K562 (cell line): ENCODE measurements around the gene TTC28. TPM values are rescaled to one million over a fixed set of nuclear protein-coding genes. Genes with fewer than 3 reads are reported as not detected.

Source experiments
- ATAC-seq: fragments of 200-7000 bp; cut with Tn5 transposase; 3 replicates; pipeline ENCODE4 v1.9.1; 2020; ENCODE audit warnings: moderate library complexity
- BruUV-seq: library from RNA; stranded (reverse); fragments of 400-500 nt; replicated peaks from 2 replicates; lab custom pipeline; 2021; lab: Mats Ljungman, UMichigan
- CTCF ChIA-PET: fragments of 300-600 bp; formaldehyde crosslinking; extraction: SDS; loops from one replicate; lab custom pipeline; 2021; ENCODE audit warnings: low intra/inter-chr PET ratio; lab: Yijun Ruan, JAX
- POLR2A ChIA-PET: fragments of 300-600, 350-650 bp; sonication (Branson Sonifier 250); formaldehyde crosslinking; extraction: SDS; loops from one replicate; lab custom pipeline; 2021; ENCODE audit warnings: antibody characterized with exemption, inconsistent platforms; lab: Yijun Ruan, JAX
- DNase-seq, 4 experiments: peaks; one replicate each; pipeline versions ENCODE4 v3.0.0 to v3.0.0-alpha.2; 2011 to 2018; ENCODE audit warnings: low spot score in 3 of 4, mixed read lengths in 3 of 4; ENCODE audit errors: extremely low read depth in 1 of 4
- FAIRE-seq: peaks from 2 replicates; lab custom pipeline; 2011; peaks lifted over from hg19 to GRCh38; lab: Jason Lieb, UNC
- H2AFZ ChIP-seq: 2 replicates; pipeline ENCODE4 v1.6.0; 2011; ENCODE audit warnings: low read depth, low read length, control low read depth, inconsistent platforms
- H3K27ac ChIP-seq: fragments of 200-600 bp; 3 replicates; pipeline ENCODE4 v1.8.0; 2011; ENCODE audit warnings: low read depth, mild to moderate bottlenecking, control low read depth, inconsistent platforms, low read length, moderate library complexity, mixed read lengths; ENCODE audit errors: extremely low read depth
- H3K27me3 ChIP-seq, 2 experiments: fragments of 300-600 bp in 1 of 2; 2 replicates in 1 of 2; 3 replicates in 1 of 2; pipeline versions ENCODE4 v1.6.0 to v1.8.0; 2011; ENCODE audit warnings: inconsistent platforms in 2 of 2, low read length in 2 of 2, mild to moderate bottlenecking in 1 of 2, mixed read lengths in 1 of 2, moderate library complexity in 1 of 2; ENCODE audit not compliant: control insufficient read depth in 2 of 2, insufficient read depth in 2 of 2
- H3K36me3 ChIP-seq: fragments of 300-600 bp; 3 replicates; pipeline ENCODE4 v1.8.0; 2011; ENCODE audit warnings: mild to moderate bottlenecking, low read length, inconsistent platforms; ENCODE audit not compliant: control insufficient read depth, insufficient read depth
- H3K4me1 ChIP-seq, 2 experiments: fragments of 200-600 bp in 1 of 2; replicated peaks in 1 of 2; 2 replicates in 1 of 2; 3 replicates in 1 of 2; pipeline versions ENCODE4 v1.5.1 to v1.8.0; 2011; ENCODE audit warnings: inconsistent platforms in 2 of 2, low read length in 2 of 2, mild to moderate bottlenecking in 1 of 2, mixed read lengths in 1 of 2, moderate library complexity in 1 of 2; ENCODE audit not compliant: control insufficient read depth in 2 of 2, insufficient read depth in 2 of 2
- H3K4me2 ChIP-seq: 2 replicates; pipeline ENCODE4 v1.6.1; 2011; ENCODE audit warnings: low read length, control low read depth, inconsistent platforms, mixed read lengths; ENCODE audit not compliant: insufficient read depth
- H3K4me3 ChIP-seq: fragments of 200-600 bp; sonication (generic), shearing (Covaris generic); 2 replicates; pipeline ENCODE4 v1.5.1; 2016; ENCODE audit warnings: control low read depth, inconsistent platforms
- H3K79me2 ChIP-seq: fragments of 200-600 bp; 3 replicates; pipeline ENCODE4 v1.8.0; 2011; ENCODE audit warnings: low read length, inconsistent platforms; ENCODE audit not compliant: control insufficient read depth, insufficient read depth
- H3K9ac ChIP-seq, 2 experiments: 2 replicates each; pipeline versions ENCODE4 v1.6.0 to v1.6.1; 2011; ENCODE audit warnings: low read depth in 2 of 2, low read length in 2 of 2, control low read depth in 1 of 2, inconsistent platforms in 1 of 2, mild to moderate bottlenecking in 1 of 2, mixed read lengths in 1 of 2; ENCODE audit not compliant: insufficient read depth in 1 of 2
- H3K9me1 ChIP-seq: one replicate; pipeline ENCODE4 v1.6.0; 2011; ENCODE audit warnings: inconsistent platforms, mild to moderate bottlenecking, low read length, moderate library complexity; ENCODE audit not compliant: control insufficient read depth, insufficient read depth
- H3K9me3 ChIP-seq: replicated peaks from 2 replicates; pipeline ENCODE4 v1.5.1; 2011; ENCODE audit warnings: low read depth, low read length, inconsistent platforms; ENCODE audit not compliant: control insufficient read depth, insufficient read depth
- H4K20me1 ChIP-seq: replicated peaks from 2 replicates; pipeline ENCODE4 v1.6.1; 2011; ENCODE audit warnings: low read length, inconsistent platforms, mixed read lengths; ENCODE audit not compliant: control insufficient read depth, insufficient read depth
- ARID1B ChIP-seq: fragments of 450-650 bp; IDR thresholded peaks from 2 replicates; pipeline ENCODE4 v1.6.1; 2016; ENCODE audit warnings: antibody characterized with exemption, mild to moderate bottlenecking, inconsistent platforms
- ARNT ChIP-seq, 2 experiments: fragments of 450-650 bp; IDR thresholded peaks; 2 replicates each; pipeline ENCODE4 v1.6.1; 2016; ENCODE audit warnings: mild to moderate bottlenecking in 1 of 2
- CBFA2T2 ChIP-seq: fragments of 450-650 bp; conservative IDR thresholded peaks from 2 replicates; pipeline ENCODE4 v1.6.1; 2017; ENCODE audit warnings: mild to moderate bottlenecking
- CBFA2T3 ChIP-seq: fragments of 450-650 bp; IDR thresholded peaks from 2 replicates; pipeline ENCODE4 v1.6.1; 2017
- CREM ChIP-seq: IDR thresholded peaks from 2 replicates; pipeline ENCODE4 v1.6.1; 2014; ENCODE audit warnings: antibody characterized with exemption, low read depth
- DPF2 ChIP-seq: fragments of 450-650 bp; IDR thresholded peaks from 2 replicates; pipeline ENCODE4 v1.6.1; 2016
- NCOR1 ChIP-seq: fragments of 450-650 bp; IDR thresholded peaks from 2 replicates; pipeline ENCODE4 v1.6.1; 2016; ENCODE audit warnings: mild to moderate bottlenecking, moderate library complexity
- NR2C1 ChIP-seq, 2 experiments: fragments of 450-650 bp; IDR thresholded peaks; 2 replicates each; pipeline ENCODE4 v1.6.1; 2017; ENCODE audit warnings: mild to moderate bottlenecking in 2 of 2, antibody characterized with exemption in 1 of 2, inconsistent platforms in 1 of 2, missing compliant biosample characterization in 1 of 2, missing genetic modification characterization in 1 of 2
- NR2C2 ChIP-seq, 2 experiments: fragments of 200-800 bp in 1 of 2; sonication (Bioruptor generic) in 1 of 2; sonication (generic) in 1 of 2; formaldehyde crosslinking in 1 of 2; IDR thresholded peaks; 2 replicates each; pipeline versions ENCODE4 v1.6.1 to v1.8.0; 2016 to 2022; ENCODE audit warnings: mild to moderate bottlenecking in 1 of 2, missing compliant biosample characterization in 1 of 2, missing genetic modification characterization in 1 of 2, missing genetic modification reagents in 1 of 2
- OTX1 ChIP-seq: fragments of 450-650 bp; formaldehyde crosslinking; IDR thresholded peaks from 2 replicates; pipeline ENCODE4 v1.4.0; 2022; ENCODE audit warnings: mild to moderate bottlenecking
- RCOR1 ChIP-seq, 2 experiments: IDR thresholded peaks; 2 replicates each; pipeline ENCODE4 v1.6.1; 2012; ENCODE audit warnings: low read depth in 2 of 2, low read length in 2 of 2, borderline replicate concordance in 1 of 2, improper control_type of control experiment in 1 of 2
- SRSF9 ChIP-seq: fragments of 200-400 bp; formaldehyde crosslinking; IDR thresholded peaks from 2 replicates; pipeline ENCODE4 v1.6.1; 2017; ENCODE audit warnings: low read depth, low read length, borderline replicate concordance
- TAL1 ChIP-seq: fragments of 450-650 bp; IDR thresholded peaks from 2 replicates; pipeline ENCODE4 v1.6.1; 2016; ENCODE audit warnings: mild to moderate bottlenecking
- TCF3 ChIP-seq: sonication (generic); formaldehyde crosslinking; IDR thresholded peaks from 2 replicates; pipeline ENCODE4 v1.4.0; 2020; ENCODE audit warnings: mild to moderate bottlenecking, missing genetic modification reagents
- TEAD4 ChIP-seq, 2 experiments: sonication (generic) in 1 of 2; formaldehyde crosslinking in 1 of 2; IDR thresholded peaks; 2 replicates each; pipeline versions ENCODE4 v1.6.1 to v1.8.0; 2012 to 2022; ENCODE audit warnings: borderline replicate concordance in 1 of 2, inconsistent platforms in 1 of 2, low read length in 1 of 2, mild to moderate bottlenecking in 1 of 2, missing genetic modification reagents in 1 of 2
- ZBTB33 ChIP-seq: sonication (generic); formaldehyde crosslinking; IDR thresholded peaks from 2 replicates; pipeline ENCODE4 v1.8.1; 2023; ENCODE audit warnings: mild to moderate bottlenecking, missing genetic modification reagents
- ZNF263 ChIP-seq: sonication (generic); formaldehyde crosslinking; IDR thresholded peaks from 2 replicates; pipeline ENCODE4 v1.8.0; 2022; ENCODE audit warnings: mild to moderate bottlenecking, missing genetic modification reagents, borderline replicate concordance
- ZNF408 ChIP-seq: fragments of 250-450 bp; sonication (Bioruptor Pico); IDR thresholded peaks from 2 replicates; pipeline ENCODE4 v1.4.0; 2020; ENCODE audit warnings: low read depth, mild to moderate bottlenecking, moderate library complexity
- ZNF778 ChIP-seq: fragments of 450-650 bp; formaldehyde crosslinking; IDR thresholded peaks from 2 replicates; pipeline ENCODE4 v1.4.0; 2020; ENCODE audit warnings: mild to moderate bottlenecking, moderate library complexity
- WGBS: fragments of 100-300 bp; shearing (Covaris generic); methylation state at CpG from one replicate; pipeline ENCODE4 v1.1.6; 2016; ENCODE audit warnings: low coverage, mixed read lengths; ENCODE audit not compliant: insufficient coverage; ENCODE audit errors: missing lambda C conversion rate; 5-methylcytosine and 5-hydroxymethylcytosine counted together
- in situ Hi-C: fragments of 300-500 bp; cut with MboI; formaldehyde crosslinking; loops from 4 replicates; pipeline ENCODE4 v1.15.0; 2018; ENCODE audit warnings: inconsistent platforms, mixed read lengths
- intact Hi-C: fragments of 100-400 bp; cut with micrococcal nuclease; formaldehyde crosslinking; loops from 2 replicates; pipeline ENCODE4 v1.14.2; 2022
- polyA plus RNA-seq, 8 experiments: library from polyadenylated mRNA; depleted of rRNA in 4 of 8; stranded (reverse) in 5 of 8; unstranded in 3 of 8; fragments of >200 nt; fragmentation: Nextera tagmentation in 2 of 8; fragmentation: Illumina TruSeq in 1 of 8; extraction: Ambion mirVana in 2 of 8; extraction: Trizol in 1 of 8; gene quantifications; 2 replicates each; pipeline versions ENCODE4 v1.2.1 to v1.2.3, GENCODE V29; 2011 to 2014; ENCODE audit warnings: inconsistent platforms in 1 of 8, missing spikeins in 1 of 8
- total RNA-seq, 7 experiments: library from RNA; depleted of rRNA in 6 of 7; stranded (reverse); fragments of >200 nt in 6 of 7; fragmentation: Illumina TruSeq in 2 of 7; extraction: Trizol in 2 of 7; gene quantifications; 2 replicates each; pipeline versions ENCODE4 v1.2.1 to v1.2.3, GENCODE V29; 2011 to 2021; ENCODE audit warnings: low replicate concordance in 1 of 7

The TTC28 gene
- total and polyA plus RNA-seq, 9 of the 15 experiments (the other 6 are each of a cell fraction or from before 2014, with no cell fraction given): 0.22 to 10.7 (median 3.1) TPM

DNA sequence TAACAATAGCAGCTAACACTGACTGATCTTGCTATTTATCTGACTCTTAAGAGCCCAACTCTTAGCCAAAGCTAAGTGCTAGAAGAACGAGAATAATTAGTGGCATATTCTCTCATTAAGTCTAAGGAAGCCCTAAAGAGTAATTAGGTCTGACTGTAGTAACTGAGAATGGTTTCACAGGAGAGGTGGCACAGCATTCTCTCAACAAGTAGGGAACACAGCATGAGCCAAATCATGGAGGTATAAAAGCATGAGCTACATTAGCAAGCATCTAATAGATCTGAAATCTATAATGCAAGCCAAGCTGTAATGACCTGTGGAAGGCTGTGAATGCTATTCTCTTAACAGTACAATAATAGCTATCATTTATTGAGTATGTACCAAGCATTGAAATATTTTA, 230.6 kb downstream of the TTC28 start (continued):
- TF ChIP-seq SRSF9 (no peak), ZNF408 (CRISPR knock-in tag) (no peak), ZNF778 (CRISPR knock-in tag) (no peak), ZNF263 (CRISPR knock-in tag) (no peak)

DNA sequence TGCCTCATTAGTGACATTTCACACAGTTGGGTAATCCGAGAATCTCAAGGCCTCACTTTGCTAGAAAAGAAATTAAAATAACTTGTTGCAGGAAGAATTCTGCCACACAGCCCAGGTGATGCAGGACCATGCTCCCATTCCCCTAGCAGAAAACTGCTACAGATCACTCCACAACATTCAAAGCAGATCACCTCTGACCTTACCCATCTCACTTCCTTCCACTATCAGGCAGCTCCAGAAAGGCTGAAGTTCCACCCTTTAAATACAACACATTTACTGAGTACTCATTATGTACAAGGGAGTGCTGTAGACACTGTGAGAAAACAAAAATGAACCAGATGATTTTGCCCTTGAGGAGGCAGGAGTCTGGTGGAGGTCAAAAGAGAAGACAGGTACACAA, 231.0 kb downstream of the TTC28 start:
- Histone ChIP-seq H3K27ac (0 out of 3 replicates have a peak overlapping the region, but pooled peaks have one; percentile 24), H3K79me2 (no peaks in the 10 kb centered on the region), H2AFZ (no peak overlapping the region), H4K20me1 (no peaks in the 10 kb centered on the region), H3K4me1 (peaks cover 0 to 8% of the 10 kb centered on the region in 2 experiments; a peak in 1 of 5 replicates), H3K27me3 (no peaks in the 10 kb centered on the region), H3K9me1 (no peaks in the 10 kb centered on the region), H3K4me2 (peak overlapping the region; percentile 22; the same call in 1 of the 2 replicates), H3K9ac (no peak overlapping the region), H3K36me3 (no peaks in the 10 kb centered on the region), H3K4me3 (no peak overlapping the region), H3K9me3 (no peaks in the 10 kb centered on the region)
- 17% methylated on average over 1 of the region's 1 CpG for WGBS
- FAIRE-seq (peak; percentile 87), DNase-seq (peak; percentile 10 to 65 (median 24)), ATAC-seq (peak; percentile 84)
- intact Hi-C loops (loop anchor here (10.0 kb wide), 1 partner anchor 424 kb away; no protein-coding TSS in a partner anchor), in situ Hi-C loops (loop anchor here (10.0 kb wide), 1 partner anchor 424 kb away; no protein-coding TSS in a partner anchor)
- no TSS peak for BruUV-seq
- TF ChIP-seq TCF3 (CRISPR knock-in tag) (peak; percentile 60), CREM (no peak), ARID1B (peak; percentile 71), CBFA2T3 (peak; percentile 74), RCOR1 (IDR thresholded peaks at IDR 0.05; ENCODE audit: borderline replicate concordance in 1 of 2, low read depth in 2 of 2, low read length in 2 of 2) (peak in 1 of 2 experiments; percentile 17; a peak in 1 of 4 replicates), ARNT (IDR thresholded peaks at IDR 0.05) (no peak), TAL1 (peak; percentile 38; the same call in 1 of the 2 replicates), DPF2 (peak; percentile 49; the same call in 1 of the 2 replicates), NCOR1 (peak; percentile 22; the same call in 1 of the 2 replicates), TEAD4 (IDR thresholded peaks at IDR 0.05; ENCODE audit: low read length) (0 out of 2 replicates have a peak, but pooled peaks have one; percentile 20), TEAD4 (CRISPR knock-in tag; IDR thresholded peaks at IDR 0.05; ENCODE audit: borderline replicate concordance) (no peak), NR2C1 (IDR thresholded peaks at IDR 0.05) (peak; percentile 73), NR2C1 (tag; IDR thresholded peaks at IDR 0.05) (peak; percentile 74), ZBTB33 (CRISPR knock-in tag) (no peak), NR2C2 (CRISPR knock-in tag; IDR thresholded peaks at IDR 0.05) (no peak), NR2C2 (tag; IDR thresholded peaks at IDR 0.05) (peak; percentile 61), OTX1 (CRISPR knock-in tag) (no peak), CBFA2T2 (peak; percentile 50; the same call in 1 of the 2 replicates)
- ChIA-PET POLR2A (no interaction called here), CTCF (no interaction called here)
